Stimulated activated CD8-positive, alpha-beta memory T cell treated with anti-CD3 and anti-CD28 coated beads, Interleukin-7, amount 100 ng/mL, for 24 hours (primary cell): ENCODE measurements around the gene PCDH9.

ENCODE experiments used
- DNase-seq: peaks from one replicate; pipeline ENCODE4 v3.0.0-alpha.2; 2020; ENCODE audit warnings: low read depth

PCDH9 gene

GRCh38 chr13:67033170-67033569 is 197.0 kb downstream of the PCDH9 start:
- no peak for DNase-seq

- DNase-seq, result no peak
Measured at GRCh38 chr13:67023130-67023876, 206.8 kb downstream of the PCDH9 start.

- DNase-seq, result no peak
Measured at GRCh38 chr13:67018775-67019174, 211.4 kb downstream of the PCDH9 start.

- DNase-seq, result no peak
Measured at GRCh38 chr13:67017276-67017675, 212.9 kb downstream of the PCDH9 start.

- DNase-seq, result no peak
Measured at GRCh38 chr13:67015976-67016600, 214.0 kb downstream of the PCDH9 start.

- DNase-seq, result no peak
Measured at GRCh38 chr13:67014399-67014798, 215.7 kb downstream of the PCDH9 start.

GRCh38 chr13:67013709-67014108 is 216.4 kb downstream of the PCDH9 start:
- DNase-seq, result no peak

- no peak for DNase-seq
Measured at GRCh38 chr13:67008075-67008668, 222.0 kb downstream of the PCDH9 start.

GRCh38 chr13:67004511-67004910 is 225.6 kb downstream of the PCDH9 start:
- no peak for DNase-seq

- DNase-seq, result no peak
Measured at GRCh38 chr13:67003743-67004142, 226.4 kb downstream of the PCDH9 start.

GRCh38 chr13:67001363-67001762 is 228.8 kb downstream of the PCDH9 start:
- DNase-seq, result no peak

- DNase-seq, result no peak
Measured at GRCh38 chr13:66996503-66996902, 233.6 kb downstream of the PCDH9 start.

GRCh38 chr13:66995203-66995611 is 234.9 kb downstream of the PCDH9 start:
- DNase-seq, result no peak

- DNase-seq, result no peak
Measured at GRCh38 chr13:66994517-66995202, 235.5 kb downstream of the PCDH9 start.

GRCh38 chr13:66994097-66994496 is 236.0 kb downstream of the PCDH9 start:
- no peak for DNase-seq

- no peak for DNase-seq
Measured at GRCh38 chr13:66992719-66993118, 237.4 kb downstream of the PCDH9 start.

GRCh38 chr13:66992183-66992582 is 238.0 kb downstream of the PCDH9 start:
- no peak for DNase-seq

- no peak for DNase-seq
Measured at GRCh38 chr13:66984241-66984640, 245.9 kb downstream of the PCDH9 start.

GRCh38 chr13:66981912-66982311 is 248.2 kb downstream of the PCDH9 start:
- DNase-seq, result no peak

GRCh38 chr13:66977161-66977560 is 253.0 kb downstream of the PCDH9 start:
- no peak for DNase-seq

- DNase-seq, result no peak
Measured at GRCh38 chr13:66974889-66975288, 255.2 kb downstream of the PCDH9 start.

GRCh38 chr13:66974174-66974573 is 256.0 kb downstream of the PCDH9 start:
- DNase-seq, result no peak

GRCh38 chr13:66972659-66973058 is 257.5 kb downstream of the PCDH9 start:
- no peak for DNase-seq
